ENCODE results near the gene MRM2.

DNA sequence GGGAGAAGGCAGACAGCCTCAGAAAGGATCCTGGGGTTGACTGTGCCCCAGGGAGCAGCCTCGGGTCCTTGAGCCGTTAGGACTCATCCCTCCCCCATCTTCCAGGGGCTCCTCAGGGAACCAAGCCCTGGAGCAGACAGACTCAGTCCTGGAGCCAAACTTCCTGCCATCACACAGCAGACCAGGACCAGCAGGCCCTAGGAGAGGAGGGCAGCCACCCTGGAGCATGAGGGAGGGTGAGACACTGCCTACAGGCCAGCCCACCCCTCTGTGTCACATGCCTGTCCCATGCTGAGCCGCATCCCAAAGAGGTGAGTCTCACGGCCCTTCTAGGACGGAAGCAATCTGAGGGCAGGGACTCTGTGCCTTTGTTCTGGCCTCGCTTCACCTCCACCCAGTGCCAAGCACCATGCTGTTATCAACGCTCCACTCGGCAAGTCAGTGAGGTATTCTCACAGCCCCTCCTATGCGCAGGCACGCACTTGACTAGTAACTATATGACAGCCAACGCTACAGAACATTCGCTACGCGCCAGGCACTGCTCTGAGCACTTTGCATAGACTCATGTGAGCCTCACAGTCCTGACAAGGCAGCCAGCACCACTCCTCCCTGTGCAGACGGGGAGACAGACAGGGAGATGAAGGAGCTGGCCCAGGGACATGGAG lies 28.3 kb downstream of the MRM2 start:
- TF ChIP-seq, protein P1, sequence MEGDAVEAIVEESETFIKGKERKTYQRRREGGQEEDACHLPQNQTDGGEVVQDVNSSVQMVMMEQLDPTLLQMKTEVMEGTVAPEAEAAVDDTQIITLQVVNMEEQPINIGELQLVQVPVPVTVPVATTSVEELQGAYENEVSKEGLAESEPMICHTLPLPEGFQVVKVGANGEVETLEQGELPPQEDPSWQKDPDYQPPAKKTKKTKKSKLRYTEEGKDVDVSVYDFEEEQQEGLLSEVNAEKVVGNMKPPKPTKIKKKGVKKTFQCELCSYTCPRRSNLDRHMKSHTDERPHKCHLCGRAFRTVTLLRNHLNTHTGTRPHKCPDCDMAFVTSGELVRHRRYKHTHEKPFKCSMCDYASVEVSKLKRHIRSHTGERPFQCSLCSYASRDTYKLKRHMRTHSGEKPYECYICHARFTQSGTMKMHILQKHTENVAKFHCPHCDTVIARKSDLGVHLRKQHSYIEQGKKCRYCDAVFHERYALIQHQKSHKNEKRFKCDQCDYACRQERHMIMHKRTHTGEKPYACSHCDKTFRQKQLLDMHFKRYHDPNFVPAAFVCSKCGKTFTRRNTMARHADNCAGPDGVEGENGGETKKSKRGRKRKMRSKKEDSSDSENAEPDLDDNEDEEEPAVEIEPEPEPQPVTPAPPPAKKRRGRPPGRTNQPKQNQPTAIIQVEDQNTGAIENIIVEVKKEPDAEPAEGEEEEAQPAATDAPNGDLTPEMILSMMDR (IDR thresholded peaks at IDR 0.05), result no peak
- TF ChIP-seq POLR2A (IDR thresholded peaks at IDR 0.05), result no peak

All from Peyer's patch (tissue), 4 donors.